ENCODE results near the gene TMEM179. TPM values are rescaled to one million over a fixed set of nuclear protein-coding genes. Genes with fewer than 3 reads are reported as not detected.
A peak's percentile ranks its signal among the peaks of the same experiment; 100 is the strongest.

The TMEM179 gene
- total and polyA plus RNA-seq, 2 of the 13 experiments (the other 11 are each of a cell fraction or from before 2014, with no cell fraction given), result not detected

DNA sequence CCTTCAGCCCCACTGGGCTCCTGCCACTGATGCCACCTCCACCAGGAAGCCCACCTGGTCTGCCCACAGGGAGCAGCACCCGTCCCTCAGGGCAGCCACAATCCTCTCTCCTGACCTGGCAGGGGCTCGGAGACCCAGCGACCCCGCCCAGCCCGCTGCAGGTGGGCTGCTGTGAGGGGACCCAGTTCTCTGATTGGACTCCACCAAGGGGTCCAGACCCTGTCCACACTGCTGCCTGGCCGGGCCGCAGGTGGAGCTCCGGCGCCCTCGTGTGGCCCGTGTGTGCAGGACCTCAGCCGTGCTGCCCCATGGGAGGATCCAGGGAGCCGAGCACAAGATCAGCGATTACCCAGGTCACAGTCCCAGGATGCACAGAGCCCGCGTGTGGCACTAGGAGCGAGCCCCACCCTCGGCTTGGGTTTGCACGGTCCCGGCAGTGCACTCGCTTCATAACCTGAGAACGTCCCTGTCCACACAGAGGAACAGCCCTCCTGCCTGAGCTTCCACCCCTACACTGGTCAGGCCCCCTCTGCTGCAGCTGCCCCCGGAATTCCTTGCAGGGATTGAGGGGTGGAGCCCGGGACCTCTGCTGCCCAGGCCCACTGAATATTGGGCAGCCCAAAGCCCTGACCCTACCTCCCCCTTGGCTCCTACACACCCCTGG lies 35.4 kb upstream of the TMEM179 start (continued):
- no peak for TF ChIP-seq SRSF9 (IDR thresholded peaks at IDR 0.05; ENCODE audit: borderline replicate concordance, insufficient read depth, low read depth, low read length, poor library complexity, severe bottlenecking)
- no peak for TF ChIP-seq ZNF564 (CRISPR knock-in tag; IDR thresholded peaks at IDR 0.05)
- no peak for TF ChIP-seq ZSCAN9 (CRISPR knock-in tag; IDR thresholded peaks at IDR 0.05; ENCODE audit: borderline replicate concordance)
- TF ChIP-seq DRAP1 (CRISPR knock-in tag; IDR thresholded peaks at IDR 0.05), result no peak
- no peak for TF ChIP-seq FOXO1 (CRISPR knock-in tag; IDR thresholded peaks at IDR 0.05)
- TF ChIP-seq TBL1XR1 (IDR thresholded peaks at IDR 0.05; ENCODE audit: borderline replicate concordance, low read length, partially characterized antibody), result no peak
- no peak for TF ChIP-seq ZNF333 (CRISPR knock-in tag; IDR thresholded peaks at IDR 0.05; ENCODE audit: borderline replicate concordance)
- no peak for TF ChIP-seq MAFG (CRISPR knock-in tag; IDR thresholded peaks at IDR 0.05)
- TF ChIP-seq MBD4 (IDR thresholded peaks at IDR 0.05; ENCODE audit: borderline replicate concordance, low read length), result no peak
- no peak for TF ChIP-seq DMAP1 (CRISPR knock-in tag; IDR thresholded peaks at IDR 0.05)
- peak; percentile 97 for TF ChIP-seq CTCF (CRISPR knock-in tag; IDR thresholded peaks at IDR 0.05)
- no peak for TF ChIP-seq SAFB2 (CRISPR knock-in tag; IDR thresholded peaks at IDR 0.05; ENCODE audit: borderline replicate concordance, low read depth)
- no peak for TF ChIP-seq ZNF264 (CRISPR knock-in tag; IDR thresholded peaks at IDR 0.05)
- TF ChIP-seq CENPX (CRISPR knock-in tag; IDR thresholded peaks at IDR 0.05), result no peak
- TF ChIP-seq, protein P1, sequence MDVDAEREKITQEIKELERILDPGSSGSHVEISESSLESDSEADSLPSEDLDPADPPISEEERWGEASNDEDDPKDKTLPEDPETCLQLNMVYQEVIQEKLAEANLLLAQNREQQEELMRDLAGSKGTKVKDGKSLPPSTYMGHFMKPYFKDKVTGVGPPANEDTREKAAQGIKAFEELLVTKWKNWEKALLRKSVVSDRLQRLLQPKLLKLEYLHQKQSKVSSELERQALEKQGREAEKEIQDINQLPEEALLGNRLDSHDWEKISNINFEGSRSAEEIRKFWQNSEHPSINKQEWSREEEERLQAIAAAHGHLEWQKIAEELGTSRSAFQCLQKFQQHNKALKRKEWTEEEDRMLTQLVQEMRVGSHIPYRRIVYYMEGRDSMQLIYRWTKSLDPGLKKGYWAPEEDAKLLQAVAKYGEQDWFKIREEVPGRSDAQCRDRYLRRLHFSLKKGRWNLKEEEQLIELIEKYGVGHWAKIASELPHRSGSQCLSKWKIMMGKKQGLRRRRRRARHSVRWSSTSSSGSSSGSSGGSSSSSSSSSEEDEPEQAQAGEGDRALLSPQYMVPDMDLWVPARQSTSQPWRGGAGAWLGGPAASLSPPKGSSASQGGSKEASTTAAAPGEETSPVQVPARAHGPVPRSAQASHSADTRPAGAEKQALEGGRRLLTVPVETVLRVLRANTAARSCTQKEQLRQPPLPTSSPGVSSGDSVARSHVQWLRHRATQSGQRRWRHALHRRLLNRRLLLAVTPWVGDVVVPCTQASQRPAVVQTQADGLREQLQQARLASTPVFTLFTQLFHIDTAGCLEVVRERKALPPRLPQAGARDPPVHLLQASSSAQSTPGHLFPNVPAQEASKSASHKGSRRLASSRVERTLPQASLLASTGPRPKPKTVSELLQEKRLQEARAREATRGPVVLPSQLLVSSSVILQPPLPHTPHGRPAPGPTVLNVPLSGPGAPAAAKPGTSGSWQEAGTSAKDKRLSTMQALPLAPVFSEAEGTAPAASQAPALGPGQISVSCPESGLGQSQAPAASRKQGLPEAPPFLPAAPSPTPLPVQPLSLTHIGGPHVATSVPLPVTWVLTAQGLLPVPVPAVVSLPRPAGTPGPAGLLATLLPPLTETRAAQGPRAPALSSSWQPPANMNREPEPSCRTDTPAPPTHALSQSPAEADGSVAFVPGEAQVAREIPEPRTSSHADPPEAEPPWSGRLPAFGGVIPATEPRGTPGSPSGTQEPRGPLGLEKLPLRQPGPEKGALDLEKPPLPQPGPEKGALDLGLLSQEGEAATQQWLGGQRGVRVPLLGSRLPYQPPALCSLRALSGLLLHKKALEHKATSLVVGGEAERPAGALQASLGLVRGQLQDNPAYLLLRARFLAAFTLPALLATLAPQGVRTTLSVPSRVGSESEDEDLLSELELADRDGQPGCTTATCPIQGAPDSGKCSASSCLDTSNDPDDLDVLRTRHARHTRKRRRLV (CRISPR knock-in tag; IDR thresholded peaks at IDR 0.05), result no peak
- no peak for TF ChIP-seq MAFK (conservative IDR thresholded peaks at IDR 0.05 in 1 of 2, IDR thresholded peaks at IDR 0.05 in 1 of 2; ENCODE audit: low read length in 2 of 2)
- no peak for TF ChIP-seq ARID2 (CRISPR knock-in tag; IDR thresholded peaks at IDR 0.05; ENCODE audit: borderline replicate concordance)
- TF ChIP-seq MTA1 (CRISPR knock-in tag; IDR thresholded peaks at IDR 0.05; ENCODE audit: borderline replicate concordance), result no peak
- TF ChIP-seq KDM2A (CRISPR knock-in tag; IDR thresholded peaks at IDR 0.05; ENCODE audit: borderline replicate concordance, low read depth), result peak; percentile 61; the same call in 1 of the 2 replicates
- no peak for TF ChIP-seq KDM6A (CRISPR knock-in tag; IDR thresholded peaks at IDR 0.05; ENCODE audit: low read depth)
- TF ChIP-seq SMAD1 (CRISPR knock-in tag; IDR thresholded peaks at IDR 0.05; ENCODE audit: borderline replicate concordance, low read depth), result no peak
- no peak for TF ChIP-seq SRSF1 (optimal IDR thresholded peaks at IDR 0.05; ENCODE audit: low read depth, low read length)
- no peak for TF ChIP-seq NFE2 (CRISPR knock-in tag; IDR thresholded peaks at IDR 0.05)
- TF ChIP-seq CHD4 (IDR thresholded peaks at IDR 0.05; ENCODE audit: borderline replicate concordance, low read length), result no peak
- TF ChIP-seq POLR2AphosphoS2 (IDR thresholded peaks at IDR 0.05; ENCODE audit: low read depth, low read length), result no peak

All from HepG2 (cell line).